Dedifferentiated amniotic fluid mesenchymal stem cell (primary cell): ENCODE data around the gene DNAJC5G.
A peak's percentile ranks its signal among the peaks of the same experiment; 100 is the strongest.
"Not testable (repeated sequence)": the region's sequence is repeated elsewhere in the genome, so short reads cannot be mapped to it uniquely, and the experiment has no call there.

Source experiments
- DNase-seq: peaks from one replicate; pipeline ENCODE4 v3.0.0-alpha.2; 2016; ENCODE audit errors: extremely low spot score

The DNAJC5G gene

DNA sequence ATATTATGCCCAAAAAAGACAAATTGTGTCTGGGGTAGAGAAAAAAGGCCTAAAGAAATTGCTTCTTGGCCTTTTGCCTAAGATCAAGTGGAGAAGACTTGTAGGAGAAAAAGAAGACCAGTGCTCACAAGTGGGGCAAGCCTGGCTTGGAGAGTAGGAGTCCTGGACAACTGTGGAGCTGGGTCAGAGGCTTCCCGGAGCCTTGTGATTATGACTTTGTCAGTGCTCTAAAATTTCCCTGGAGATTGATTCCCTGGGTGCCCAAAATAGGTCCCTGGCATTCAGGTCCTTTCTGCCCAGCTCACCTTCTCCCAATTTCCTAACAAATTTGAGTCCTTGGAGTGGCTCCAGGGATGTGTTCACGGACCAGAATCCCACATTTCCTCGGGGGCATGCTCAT, 6.2 kb downstream of the DNAJC5G start:
- no peak for DNase-seq

DNA sequence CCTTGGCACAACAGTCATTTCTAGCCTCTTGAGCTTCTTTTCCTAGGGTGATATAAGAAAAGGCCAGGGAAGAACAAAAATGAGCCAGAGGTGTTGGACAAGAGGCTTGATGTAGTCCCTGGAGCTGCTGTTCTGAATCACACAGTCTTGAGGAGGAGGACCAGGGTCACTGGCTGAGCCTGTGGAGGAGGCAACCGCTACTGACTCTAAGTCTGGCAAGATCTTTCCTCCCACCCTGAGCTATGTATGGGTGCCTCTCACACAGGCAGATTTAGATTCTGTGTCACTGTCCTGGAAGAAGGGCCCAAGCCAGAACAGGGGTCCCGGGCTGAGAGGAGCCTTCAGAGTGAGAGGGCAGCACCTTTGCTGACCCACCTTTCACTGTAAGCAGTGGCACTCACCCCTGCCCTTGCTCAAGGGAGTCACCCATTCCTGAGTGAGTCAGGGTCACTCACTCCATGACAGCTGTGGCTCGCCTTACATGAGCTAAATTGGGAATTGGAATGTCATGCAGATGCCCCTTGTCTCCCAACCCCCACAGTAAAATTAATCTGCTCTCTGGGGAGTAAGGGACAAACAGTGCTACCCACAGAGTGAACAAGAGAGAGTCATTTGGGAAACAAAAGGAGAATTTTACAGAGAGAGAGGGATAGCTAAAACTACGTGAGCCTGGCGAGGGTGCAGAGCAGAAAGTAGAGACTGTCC, 6.8 kb downstream of the DNAJC5G start, which contains the start of gene TRIM54:
Gene TRIM54, plus strand, starts transcription at position 575 of the 705 bp plus-strand sequence. CDS start 303 bp downstream, outside the sequence.
- DNase-seq: no peak

DNA sequence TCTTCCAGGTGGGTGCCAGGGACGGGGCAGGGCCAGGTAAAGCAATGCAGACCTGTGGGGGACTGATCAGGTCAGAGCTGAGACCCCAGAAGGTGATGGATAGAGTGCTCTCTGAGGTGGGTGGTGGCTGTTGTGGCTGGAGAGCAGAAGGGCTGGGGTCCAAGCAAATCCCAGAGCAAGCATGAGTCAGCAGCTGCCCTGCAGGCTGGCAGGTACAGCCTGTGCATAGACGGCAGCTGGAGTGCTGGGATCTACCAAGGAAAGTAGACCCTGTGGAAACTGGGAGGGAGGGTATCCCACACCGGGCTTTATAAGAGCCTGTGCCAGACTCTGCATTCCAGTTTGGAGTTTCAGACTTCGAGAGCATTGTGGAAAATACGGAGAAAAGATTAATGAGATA, 7.7 kb downstream of the DNAJC5G start:
- no peak for DNase-seq

DNA sequence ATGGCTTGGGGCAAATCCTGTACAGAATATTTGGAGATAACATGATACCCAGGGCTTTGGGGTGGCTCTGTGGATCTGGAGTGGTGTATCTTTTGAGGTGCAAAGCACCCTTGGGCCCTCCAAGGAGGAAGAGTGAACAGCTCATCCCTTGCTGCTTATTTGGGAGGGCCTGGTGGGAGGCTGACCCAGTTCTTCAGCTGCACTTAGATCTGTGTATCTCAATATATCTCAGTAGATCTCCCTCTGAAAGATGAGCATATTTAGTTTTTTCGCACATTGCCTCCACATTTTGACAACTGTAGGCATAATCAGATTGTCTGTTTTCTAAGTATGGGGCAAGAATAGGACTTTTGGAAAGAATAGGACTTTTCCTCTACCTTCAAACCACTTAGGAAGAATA, 9.8 kb downstream of the DNAJC5G start:
- no peak for DNase-seq

DNA sequence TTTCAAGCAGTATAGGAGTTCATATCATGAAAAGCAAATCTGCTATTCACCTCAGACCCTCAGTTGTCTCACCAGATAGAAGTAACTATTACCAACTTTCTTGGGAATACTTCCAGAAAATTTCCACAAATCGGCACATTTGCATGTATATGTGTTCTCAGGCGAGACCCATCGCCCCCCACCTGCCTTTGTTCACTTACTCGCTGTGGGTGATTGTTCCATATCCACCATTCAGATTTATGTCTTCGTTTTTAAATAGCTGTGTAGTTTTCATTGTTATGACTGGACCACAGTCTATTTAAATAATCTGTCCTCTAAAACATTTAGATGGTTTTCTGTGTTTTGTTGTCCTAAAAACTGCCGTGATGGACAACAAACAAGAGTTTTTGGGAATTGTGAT, 10.2 kb downstream of the DNAJC5G start:
- no peak for DNase-seq

DNA sequence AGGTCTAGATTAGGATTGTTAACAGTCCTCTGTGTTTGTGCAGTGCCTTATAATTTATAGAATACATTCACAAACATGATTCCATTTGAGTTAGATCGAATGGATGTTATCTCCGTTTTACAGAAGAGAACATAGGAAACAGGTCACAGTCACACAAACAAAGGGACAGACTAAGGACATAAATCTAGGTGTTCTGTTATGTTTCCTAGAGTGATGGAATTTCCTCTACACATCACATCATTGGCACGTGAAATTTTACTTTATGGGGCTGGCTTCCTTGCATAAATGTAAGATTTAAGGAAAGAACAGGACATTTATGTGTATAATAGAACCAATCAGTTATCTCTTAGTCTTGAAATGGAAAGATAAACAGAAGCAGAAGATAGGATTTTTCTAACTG, 13.4 kb downstream of the DNAJC5G start:
- no peak for DNase-seq

DNA sequence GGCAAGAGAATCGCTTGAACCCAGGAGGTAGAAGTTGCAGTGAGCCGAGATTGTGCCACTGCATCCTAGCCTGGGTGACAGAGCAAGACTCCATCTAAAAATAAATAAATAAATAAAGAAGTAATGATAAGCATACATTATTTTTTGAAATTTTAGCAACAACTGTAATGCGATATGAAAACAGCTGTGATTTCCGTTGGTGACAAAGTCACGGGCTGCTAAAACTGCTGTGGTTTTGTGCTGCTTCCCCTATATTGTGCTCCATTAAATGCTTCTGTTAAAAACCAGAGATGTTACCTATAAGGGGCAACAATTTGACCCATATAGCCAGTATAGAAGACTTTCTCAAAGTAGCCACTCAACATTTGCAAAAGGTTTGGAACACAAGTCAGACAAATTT, 15.3 kb downstream of the DNAJC5G start:
- DNase-seq: no peak

DNA sequence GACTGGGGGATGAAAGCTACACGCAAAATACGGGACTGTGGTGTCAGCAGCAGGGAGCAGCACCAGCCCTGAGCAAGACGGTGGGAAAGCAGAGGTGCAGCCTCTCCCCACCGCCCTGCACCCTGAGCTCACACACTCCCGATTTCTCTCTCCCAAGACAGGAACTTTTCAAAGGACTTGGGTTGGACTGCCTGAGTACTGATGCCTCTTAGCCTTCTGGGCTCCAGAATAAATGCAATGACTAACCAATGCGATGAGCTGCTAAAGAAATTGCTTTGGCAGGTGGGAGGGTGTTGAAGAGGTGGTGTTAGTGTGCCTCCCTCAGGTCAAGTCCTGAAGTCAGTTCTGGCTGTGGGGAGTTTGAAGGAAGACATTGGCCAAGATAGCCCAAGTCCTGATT, 16.6 kb downstream of the DNAJC5G start:
- no peak for DNase-seq

DNA sequence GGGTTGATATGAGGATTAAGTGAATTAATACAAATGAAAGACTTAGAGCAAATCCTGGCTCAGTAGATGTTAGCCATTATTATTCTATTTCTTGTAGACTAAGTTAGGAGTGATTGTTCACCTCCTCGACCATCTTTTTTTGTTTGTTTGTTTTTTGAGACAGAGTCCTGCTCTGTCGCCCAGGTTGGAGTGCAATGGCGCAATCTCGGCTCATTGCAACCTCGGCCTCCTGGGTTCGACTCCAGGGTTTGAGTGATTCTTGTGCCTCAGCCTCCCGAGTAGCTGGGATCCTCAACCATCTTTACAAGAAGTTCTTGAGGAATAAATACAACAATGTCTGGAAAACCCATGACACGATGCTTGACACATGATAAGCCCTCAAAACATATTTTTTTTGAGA, 19.7 kb downstream of the DNAJC5G start:
- DNase-seq: no peak

DNA sequence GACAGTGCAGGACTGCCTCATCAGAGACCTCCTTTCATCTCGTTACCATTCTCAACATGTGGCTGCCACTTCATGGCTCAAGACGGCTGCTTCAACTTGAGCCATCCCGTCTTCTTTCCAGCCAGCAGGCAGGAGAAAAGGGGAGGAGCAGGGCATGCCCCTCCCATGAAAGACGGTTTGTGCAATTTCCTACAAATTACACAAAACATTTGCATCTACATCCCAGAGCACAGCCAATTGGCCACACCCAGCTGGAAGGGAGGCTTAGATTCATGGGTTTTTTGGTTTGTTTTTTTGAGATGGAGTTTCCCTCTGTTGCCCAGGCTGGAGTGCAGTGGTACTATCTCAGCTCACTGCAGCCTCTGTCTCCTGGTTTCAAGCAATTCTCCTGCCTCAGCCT, 21.2 kb downstream of the DNAJC5G start:
- DNase-seq: no peak

DNA sequence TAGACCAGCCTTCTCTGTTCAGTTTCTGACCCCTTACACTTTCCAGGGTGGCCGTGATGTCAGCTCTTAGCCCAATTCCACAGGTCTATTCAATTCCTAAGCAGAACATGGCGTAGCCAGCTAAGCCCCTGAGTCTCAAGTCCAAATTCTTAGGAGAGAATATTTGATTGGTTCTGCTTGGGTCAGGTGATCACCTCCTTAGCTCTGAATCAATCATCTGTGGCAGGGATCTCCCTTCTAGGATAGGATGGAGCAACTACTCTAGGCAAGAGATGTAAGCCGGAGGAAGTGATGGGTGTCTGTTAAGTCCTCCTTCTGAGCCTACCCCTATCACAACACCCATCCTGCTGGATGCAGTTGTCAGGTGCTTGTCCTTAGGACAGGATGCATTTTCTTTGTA, 22.0 kb downstream of the DNAJC5G start:
- DNase-seq: no peak

DNA sequence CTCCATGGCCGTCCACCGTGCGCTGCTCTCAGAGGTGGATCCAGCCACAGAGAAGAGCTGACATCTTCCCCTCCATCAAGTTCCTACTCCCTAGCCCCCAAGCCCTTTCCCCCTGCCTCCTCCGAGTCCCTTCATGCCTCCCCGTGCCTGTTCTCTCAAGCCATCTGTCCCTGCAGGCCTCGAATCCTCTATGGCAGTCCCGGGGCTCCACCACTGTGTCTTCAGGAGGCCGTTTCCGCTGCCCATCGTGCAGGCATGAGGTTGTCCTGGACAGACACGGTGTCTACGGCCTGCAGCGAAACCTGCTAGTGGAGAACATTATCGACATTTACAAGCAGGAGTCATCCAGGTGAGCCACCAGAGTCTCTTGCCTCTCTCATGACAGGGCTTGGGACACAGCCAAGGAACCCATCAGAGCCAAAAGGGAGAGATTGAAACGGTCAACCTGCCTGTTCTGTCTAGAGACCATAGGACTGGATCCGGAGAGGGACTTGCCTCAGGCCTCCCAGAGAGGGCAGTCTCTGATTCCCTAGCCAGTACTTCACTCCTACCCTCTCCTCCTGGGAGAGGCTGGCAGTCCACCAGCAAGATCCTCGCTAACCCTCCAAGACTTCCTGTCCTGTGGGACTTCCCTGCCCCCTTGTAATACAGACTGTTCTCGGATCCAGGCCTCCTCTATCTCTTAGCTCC, 23.3 kb downstream of the DNAJC5G start:
- DNase-seq: no peak

DNA sequence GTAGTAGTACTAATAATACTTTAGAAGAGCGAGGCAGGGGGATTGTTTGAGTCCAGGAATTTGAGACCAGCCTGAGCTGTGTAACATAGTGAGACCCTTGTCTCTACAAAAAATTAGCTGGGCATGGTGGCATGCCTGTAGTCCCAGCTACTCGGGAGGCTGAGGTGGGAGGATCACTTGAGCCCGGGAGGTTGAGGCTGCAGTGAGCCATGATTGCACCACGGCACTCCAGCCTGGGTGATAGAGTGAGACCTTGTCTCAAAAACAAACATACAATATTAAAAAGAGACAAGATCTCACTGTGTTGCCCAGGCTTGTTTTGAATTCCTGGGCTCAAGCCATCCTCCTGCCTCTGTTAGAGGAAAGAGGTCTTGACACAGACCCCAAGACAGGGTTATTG, 25.4 kb downstream of the DNAJC5G start:
- DNase-seq: not testable (repeated sequence)

DNA sequence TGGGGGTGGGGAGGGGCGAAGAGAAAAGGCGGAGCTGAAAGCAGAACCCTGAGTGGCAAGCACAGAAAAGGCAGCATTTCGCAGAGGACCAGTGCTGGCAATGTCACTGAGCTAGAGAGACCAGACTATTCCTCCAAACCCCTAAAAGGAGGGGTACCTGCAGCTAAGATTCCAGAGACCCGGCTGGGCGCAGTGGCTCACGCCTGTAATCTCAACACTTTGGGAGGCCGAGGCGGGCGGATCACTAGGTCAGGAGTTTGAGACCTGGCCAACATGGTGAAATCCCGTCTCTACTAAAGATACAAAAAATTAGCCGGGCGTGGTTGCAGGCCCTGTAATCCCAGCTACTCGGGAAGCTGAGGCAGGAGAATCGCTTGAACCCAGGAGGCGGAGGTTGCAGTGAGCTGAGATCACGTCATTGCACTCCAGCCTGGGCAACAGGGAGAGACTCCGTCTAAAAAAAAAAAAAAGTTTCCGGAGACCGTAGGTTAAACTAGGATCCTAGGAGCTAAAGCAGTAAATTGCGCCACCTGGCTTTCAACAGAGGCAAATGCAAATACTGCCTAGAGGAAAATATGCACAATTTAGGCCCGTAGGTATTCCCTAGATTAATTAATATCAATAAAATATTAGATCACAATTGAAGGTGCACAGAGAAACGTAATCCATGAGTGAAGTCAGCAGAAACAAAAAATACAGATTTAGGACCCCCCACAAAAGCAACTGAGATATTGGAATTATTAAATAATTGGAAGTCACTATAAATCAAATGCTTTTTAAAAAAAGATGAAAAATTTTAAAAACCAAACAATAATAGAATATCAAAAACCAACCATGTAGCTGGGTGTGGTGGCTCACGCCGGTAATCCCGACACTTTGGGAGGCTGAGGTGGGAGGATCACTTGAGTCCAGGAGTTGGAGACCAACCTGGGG, 28.1 kb downstream of the DNAJC5G start:
- peak; percentile 75 for DNase-seq

DNA sequence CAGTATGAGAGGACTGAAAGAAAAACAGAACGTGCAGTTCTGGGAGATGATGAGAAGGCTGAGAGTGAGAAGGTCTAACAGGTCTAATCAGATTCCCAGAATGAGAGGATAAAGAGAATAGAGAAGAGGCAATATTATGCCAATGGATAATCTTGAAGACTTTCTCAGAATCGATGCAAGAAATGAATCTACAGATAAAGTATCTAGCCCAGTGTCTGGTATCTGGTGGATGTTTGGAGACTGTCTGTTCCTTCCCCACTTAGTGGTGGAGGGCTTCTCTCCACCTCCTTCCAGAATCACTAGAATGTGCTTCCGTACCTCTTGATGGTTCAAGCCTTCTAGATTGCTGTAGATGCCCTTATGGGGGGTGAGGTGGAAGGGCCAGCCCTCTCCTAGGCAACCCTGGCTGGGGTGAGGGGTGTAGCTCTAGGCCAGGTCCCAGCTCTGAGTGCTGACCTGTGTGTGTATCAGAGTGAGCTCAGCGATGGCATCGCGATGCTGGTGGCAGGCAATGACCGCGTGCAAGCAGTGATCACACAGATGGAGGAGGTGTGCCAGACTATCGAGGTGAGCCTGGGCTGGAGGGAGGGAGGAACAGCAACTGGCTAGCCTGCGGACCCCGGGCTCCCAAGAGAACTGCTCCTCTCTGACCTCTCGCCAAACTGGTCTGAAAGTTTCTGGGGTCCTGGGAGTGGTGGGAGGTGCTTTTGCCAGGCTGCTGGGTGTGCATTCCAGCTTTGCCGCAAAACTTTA, 29.4 kb downstream of the DNAJC5G start:
- DNase-seq: no peak

DNA sequence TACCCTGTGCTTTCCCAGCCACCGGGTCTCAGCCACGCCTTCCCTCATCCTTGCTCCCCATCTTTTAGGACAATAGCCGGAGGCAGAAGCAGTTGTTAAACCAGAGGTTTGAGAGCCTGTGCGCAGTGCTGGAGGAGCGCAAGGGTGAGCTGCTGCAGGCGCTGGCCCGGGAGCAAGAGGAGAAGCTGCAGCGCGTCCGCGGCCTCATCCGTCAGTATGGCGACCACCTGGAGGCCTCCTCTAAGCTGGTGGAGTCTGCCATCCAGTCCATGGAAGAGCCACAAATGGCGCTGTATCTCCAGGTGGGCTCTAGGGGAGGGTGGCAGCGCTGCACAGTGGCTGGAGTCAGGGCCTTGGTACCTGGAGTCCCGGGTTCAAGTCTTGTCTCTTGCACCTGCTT, 30.3 kb downstream of the DNAJC5G start:
- DNase-seq: no peak

DNA sequence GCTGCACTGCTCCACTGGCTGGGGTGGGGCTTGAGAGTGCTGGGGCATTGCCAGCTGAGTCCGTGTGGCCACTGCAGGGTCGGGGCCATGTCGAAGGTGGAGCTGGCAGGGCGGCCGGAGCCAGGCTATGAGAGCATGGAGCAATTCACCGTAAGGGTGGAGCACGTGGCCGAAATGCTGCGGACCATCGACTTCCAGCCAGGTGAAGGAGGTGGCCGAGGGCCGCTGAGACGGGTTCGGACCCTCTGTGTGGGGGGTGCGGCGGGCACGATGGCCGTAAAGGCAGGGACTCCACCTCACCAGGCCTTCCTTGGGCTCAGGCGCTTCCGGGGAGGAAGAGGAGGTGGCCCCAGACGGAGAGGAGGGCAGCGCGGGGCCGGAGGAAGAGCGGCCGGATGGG, 30.9 kb downstream of the DNAJC5G start:
- DNase-seq: no peak

DNA sequence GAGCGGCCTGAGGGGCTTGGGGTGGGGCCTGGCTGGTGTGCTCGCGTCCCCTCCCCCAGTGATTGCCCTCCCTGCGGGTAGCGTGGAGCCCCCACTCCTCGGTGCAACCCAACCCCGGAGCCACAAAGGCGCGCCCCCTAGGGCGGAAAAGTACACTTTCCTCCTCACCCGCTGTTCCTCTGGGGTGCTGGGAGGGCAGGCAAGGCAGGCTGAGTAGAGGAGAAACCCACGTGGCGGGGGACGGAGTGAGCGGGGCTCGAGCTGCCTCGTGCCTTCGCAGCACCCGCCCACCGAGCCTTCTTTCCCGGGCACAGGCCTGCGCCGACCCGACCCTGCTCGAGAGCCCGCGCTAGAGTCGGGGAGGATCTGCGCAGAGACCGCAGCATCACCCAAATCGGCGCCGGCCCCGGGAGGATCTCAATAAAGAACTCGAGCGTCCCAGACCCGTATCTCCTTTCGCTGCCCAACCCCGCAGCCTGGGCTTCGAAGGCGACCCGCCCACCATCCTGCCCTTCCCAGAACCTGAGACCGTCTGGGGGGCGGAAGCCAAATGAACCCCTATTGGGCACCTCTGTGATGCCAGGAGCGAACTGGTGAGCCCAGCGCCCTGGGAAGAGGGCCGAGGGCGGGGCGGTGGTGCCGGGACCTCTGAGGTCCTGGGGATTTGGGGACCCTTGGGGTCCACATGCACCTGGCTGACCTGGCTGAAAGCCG, 31.5 kb downstream of the DNAJC5G start:
- no peak for DNase-seq

DNA sequence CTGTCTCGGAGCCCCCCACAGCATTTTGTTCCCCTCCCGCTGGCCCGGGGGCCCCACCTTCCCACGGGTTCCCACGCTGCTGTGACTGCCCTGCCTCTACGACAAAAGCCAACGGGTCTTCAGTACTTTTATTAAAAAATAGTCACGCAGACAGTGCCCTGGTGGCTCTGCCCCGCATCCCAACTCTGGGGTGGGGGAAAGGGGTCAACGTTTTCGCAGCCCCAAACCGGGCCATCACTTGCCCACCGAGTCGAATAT, 32.0 kb downstream of the DNAJC5G start:
- no peak for DNase-seq

DNA sequence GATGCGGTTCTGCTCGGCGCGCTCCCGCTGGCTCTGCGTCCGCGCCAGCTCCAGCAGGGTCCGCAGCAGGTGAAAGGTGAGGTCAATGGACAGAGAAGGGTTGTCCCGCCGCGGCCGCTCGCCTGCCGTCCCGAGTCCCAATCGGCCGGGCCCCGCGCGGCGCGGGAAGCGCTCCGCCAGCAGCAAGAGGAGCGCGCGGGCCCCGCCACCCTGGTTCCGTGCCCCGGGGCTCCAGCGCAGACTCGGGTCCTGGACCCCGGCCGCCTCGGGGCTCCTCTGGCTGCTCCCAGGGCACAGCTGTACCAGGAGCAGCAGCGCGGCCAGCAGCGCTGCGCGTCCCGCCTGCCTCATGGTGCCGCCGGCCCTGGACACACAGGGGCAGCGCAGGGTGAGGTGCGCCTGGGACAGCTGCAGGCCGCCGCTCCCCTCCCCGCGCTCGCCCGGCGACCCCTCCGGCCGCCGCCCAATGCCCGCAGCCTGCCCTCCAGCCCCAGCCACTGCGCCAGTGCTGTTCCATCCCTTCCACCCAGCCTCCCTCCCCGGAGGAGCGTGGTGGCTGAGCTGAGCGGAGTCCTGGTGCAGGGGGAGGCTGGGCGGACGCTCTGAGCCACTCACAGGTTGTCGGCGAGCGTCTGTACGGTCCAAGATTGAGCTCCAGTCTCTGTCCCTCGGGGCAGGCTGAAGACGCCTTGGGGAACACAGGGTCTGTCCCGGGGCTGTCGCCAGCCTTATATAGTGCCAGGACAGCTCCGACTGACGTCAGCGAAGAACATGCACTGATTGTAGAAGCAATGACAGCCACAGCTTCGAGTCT, 32.5 kb downstream of the DNAJC5G start:
- DNase-seq: no peak
